Activated CD8-positive, alpha-beta T cell treated with anti-CD3 and anti-CD28 coated beads for 36 hours (primary cell): ENCODE measurements around the gene IGSF8. TPM values are rescaled to one million over a fixed set of nuclear protein-coding genes. Genes with fewer than 3 reads are reported as not detected.

Experiments
- ATAC-seq: fragments of 200-7000 bp; cut with Tn5 transposase; one replicate; pipeline ENCODE4 v1.10.0; 2021; ENCODE audit warnings: mild to moderate bottlenecking, moderate library complexity
- CTCF ChIA-PET: fragments of 350-600 bp; sonication (Branson Sonifier 250); formaldehyde crosslinking; loops from one replicate; lab custom pipeline; 2021; ENCODE audit warnings: antibody characterized with exemption; lab: Charles Lee
- POLR2A ChIA-PET: fragments of 350-600 bp; sonication (Branson Sonifier 250); formaldehyde crosslinking; loops from one replicate; lab custom pipeline; 2021; ENCODE audit warnings: antibody characterized with exemption; lab: Charles Lee
- DNase-seq: peaks from one replicate; pipeline ENCODE4 v3.0.0-alpha.2; 2020
- H3K27ac Mint-ChIP-seq: one replicate; pipeline ENCODE4 v1.8.0; 2021; ENCODE audit warnings: mild to moderate bottlenecking, mixed read lengths
- H3K27me3 Mint-ChIP-seq: one replicate; pipeline ENCODE4 v1.8.0; 2021; ENCODE audit warnings: mixed read lengths
- H3K36me3 Mint-ChIP-seq: one replicate; pipeline ENCODE4 v1.8.0; 2021; ENCODE audit warnings: low read depth, mixed read lengths
- H3K4me1 Mint-ChIP-seq: one replicate; pipeline ENCODE4 v1.8.0; 2021; ENCODE audit warnings: low read depth, mixed read lengths
- H3K4me3 Mint-ChIP-seq: one replicate; pipeline ENCODE4 v1.8.0; 2021; ENCODE audit warnings: mild to moderate bottlenecking, moderate library complexity, mixed read lengths
- H3K9me3 Mint-ChIP-seq: one replicate; pipeline ENCODE4 v1.8.0; 2021; ENCODE audit warnings: mixed read lengths
- CTCF ChIP-seq: fragments of 200-600 bp; IDR thresholded peaks from one replicate; pipeline ENCODE4 v1.8.0; 2022; ENCODE audit warnings: antibody characterized with exemption, mild to moderate bottlenecking
- intact Hi-C: fragments of 100-400 bp; cut with micrococcal nuclease; formaldehyde crosslinking; loops from one replicate; pipeline ENCODE4 v1.10.0; 2022
- total RNA-seq, 2 experiments: library from RNA; stranded (reverse); gene quantifications; one replicate each; pipeline ENCODE4 v1.2.3, GENCODE V29; 2021

Gene IGSF8
- total RNA-seq, 2 experiments from 2014 or later = 48.0 to 49.5 TPM

GRCh38 chr1:160058087-160058486, 40.3 kb downstream of the IGSF8 start:
- intact Hi-C loops = no loop called here
- Mint-ChIP-seq H3K9me3 (no peaks in the 10 kb centered on the region), H3K36me3 (no peaks in the 10 kb centered on the region), H3K27ac (no peak overlapping the region), H3K27me3 (peaks cover 15% of the 10 kb centered on the region), H3K4me3 (no peak overlapping the region), H3K4me1 (no peaks in the 10 kb centered on the region)
- no peak for TF ChIP-seq CTCF
- CTCF ChIA-PET = interaction anchor here (1.2 to 33.7 kb wide), 5 partner anchors 13 to 52 kb away, joined by 4 to 693 read pairs (median 6); partner anchors contain the start of gene KCNJ9
- DNase-seq (no peak), ATAC-seq (no peak)
- POLR2A ChIA-PET = interaction anchor here (1.4 kb wide), 1 partner anchor 13 kb away, joined by 3 read pairs; no protein-coding TSS in a partner anchor

GRCh38 chr1:160056648-160057169, 41.7 kb downstream of the IGSF8 start:
- H3K36me3 Mint-ChIP-seq = no peaks in the 10 kb centered on the region
- CTCF ChIA-PET = interaction anchor here (1.9 to 33.7 kb wide), 3 partner anchors 12 to 29 kb away, joined by 6 to 693 read pairs (median 67); partner anchors contain the start of gene KCNJ9
- H3K4me3 Mint-ChIP-seq = no peak overlapping the region
- no peaks in the 10 kb centered on the region for H3K9me3 Mint-ChIP-seq
- no peak overlapping the region for H3K27ac Mint-ChIP-seq
- POLR2A ChIA-PET = no interaction called here
- no peaks in the 10 kb centered on the region for H3K4me1 Mint-ChIP-seq
- TF ChIP-seq CTCF = no peak
- DNase-seq (no peak), ATAC-seq (no peak)
- peaks cover 18% of the 10 kb centered on the region for H3K27me3 Mint-ChIP-seq
- intact Hi-C loops = loop anchor here (2.0 kb wide), 1 partner anchor 20 kb away; no protein-coding TSS in a partner anchor

GRCh38 chr1:160053548-160054365, 44.7 kb downstream of the IGSF8 start:
- intact Hi-C loops = no loop called here
- CTCF ChIA-PET = interaction anchor here (2.1 to 21.6 kb wide), 4 partner anchors 8 to 198 kb away, joined by 4 to 693 read pairs (median 12); partner anchors contain the start of genes KCNJ10 and KCNJ9
- H3K27me3 Mint-ChIP-seq = peaks cover 19% of the 10 kb centered on the region

GRCh38 chr1:160052936-160053335, 45.5 kb downstream of the IGSF8 start:
- ATAC-seq (no peak), DNase-seq (no peak)
- Mint-ChIP-seq H3K27me3 (peaks cover 19% of the 10 kb centered on the region), H3K27ac (no peak overlapping the region), H3K4me1 (no peaks in the 10 kb centered on the region), H3K9me3 (no peaks in the 10 kb centered on the region), H3K4me3 (no peak overlapping the region), H3K36me3 (no peaks in the 10 kb centered on the region)
- POLR2A ChIA-PET = no interaction called here
- no peak for TF ChIP-seq CTCF
- CTCF ChIA-PET = interaction anchor here (1.2 to 21.6 kb wide), 4 partner anchors 20 to 238 kb away, joined by 3 to 693 read pairs (median 4); partner anchors contain the start of genes KCNJ10 and KCNJ9
- intact Hi-C loops = no loop called here

More at GRCh38 chr1:160053548-160054365, 44.7 kb downstream of the IGSF8 start:
- no peak for TF ChIP-seq CTCF
- POLR2A ChIA-PET = interaction anchor here (1.4 kb wide), 1 partner anchor 22 kb away, joined by 5 read pairs; the partner anchor contains the start of gene PIGM
- H3K9me3 Mint-ChIP-seq = no peaks in the 10 kb centered on the region
- no peak overlapping the region for H3K27ac Mint-ChIP-seq
- DNase-seq (no peak), ATAC-seq (no peak)
- H3K36me3 Mint-ChIP-seq = no peaks in the 10 kb centered on the region
- H3K4me1 Mint-ChIP-seq = no peaks in the 10 kb centered on the region
- no peak overlapping the region for H3K4me3 Mint-ChIP-seq
